ENCODE measurements around the gene FUCA2.

Gene FUCA2, protein sequence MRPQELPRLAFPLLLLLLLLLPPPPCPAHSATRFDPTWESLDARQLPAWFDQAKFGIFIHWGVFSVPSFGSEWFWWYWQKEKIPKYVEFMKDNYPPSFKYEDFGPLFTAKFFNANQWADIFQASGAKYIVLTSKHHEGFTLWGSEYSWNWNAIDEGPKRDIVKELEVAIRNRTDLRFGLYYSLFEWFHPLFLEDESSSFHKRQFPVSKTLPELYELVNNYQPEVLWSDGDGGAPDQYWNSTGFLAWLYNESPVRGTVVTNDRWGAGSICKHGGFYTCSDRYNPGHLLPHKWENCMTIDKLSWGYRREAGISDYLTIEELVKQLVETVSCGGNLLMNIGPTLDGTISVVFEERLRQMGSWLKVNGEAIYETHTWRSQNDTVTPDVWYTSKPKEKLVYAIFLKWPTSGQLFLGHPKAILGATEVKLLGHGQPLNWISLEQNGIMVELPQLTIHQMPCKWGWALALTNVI

GRCh38 chr6:143510991-143511891 lies at the start of gene FUCA2:
FUCA2 (minus strand) TSS chr6:143511720; CDS start chr6:143511634, 86 bp downstream.
- DNase-seq = peak; percentile 90

- DNase-seq = no peak
Measured at GRCh38 chr6:143561105-143561704, 49.7 kb upstream of the FUCA2 start.

DNA sequence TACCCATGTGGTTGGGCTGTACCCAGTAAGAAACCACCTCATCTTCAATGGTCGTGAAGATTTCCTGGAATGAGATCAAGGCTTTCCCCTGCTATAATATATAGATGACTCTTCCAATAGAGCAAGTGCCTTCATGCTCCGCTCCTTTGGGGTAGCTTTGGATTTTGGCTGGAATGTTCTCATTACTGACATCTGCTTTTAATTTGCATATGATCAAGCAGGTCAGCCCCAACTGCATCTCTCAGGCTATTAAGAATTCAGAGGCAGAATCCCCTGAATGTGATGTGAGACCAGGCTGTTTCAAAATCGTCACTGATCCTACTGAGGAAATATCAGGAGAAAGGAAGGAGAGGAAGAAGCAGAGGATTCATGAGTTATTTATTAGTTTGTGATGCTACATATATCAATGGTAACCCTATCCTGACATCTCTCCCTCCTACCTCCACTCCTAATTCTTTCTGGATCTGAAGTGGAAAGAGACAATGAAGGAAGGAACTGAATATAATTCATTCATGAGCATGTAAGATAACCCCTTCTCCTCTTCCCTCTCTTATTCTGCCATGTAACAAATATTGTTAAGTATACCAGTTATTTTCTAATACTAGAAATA lies 47.6 kb upstream of the FUCA2 start:
- DNase-seq = no peak

DNA sequence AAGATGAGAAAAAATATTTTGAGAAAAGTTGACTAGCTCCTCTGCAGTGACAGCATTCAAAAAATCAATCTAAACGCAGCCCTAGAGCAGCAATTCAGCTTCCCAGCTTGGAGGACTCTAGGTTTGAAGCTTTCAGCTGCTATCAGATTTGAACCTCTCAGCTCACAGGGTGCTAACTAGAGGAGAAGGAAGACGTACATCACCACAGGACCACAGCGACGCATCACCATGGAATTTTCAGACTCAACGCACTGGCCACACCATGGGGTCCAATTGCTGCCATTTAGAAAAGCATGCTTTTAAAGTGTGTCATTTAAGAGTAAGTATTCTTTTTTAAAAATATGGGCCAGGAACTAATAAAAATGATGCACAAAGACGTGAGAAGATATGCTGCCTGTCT lies 45.0 kb upstream of the FUCA2 start:
- no peak for DNase-seq

- no peak for DNase-seq
Measured at GRCh38 chr6:143555582-143555981, 44.1 kb upstream of the FUCA2 start.

DNA sequence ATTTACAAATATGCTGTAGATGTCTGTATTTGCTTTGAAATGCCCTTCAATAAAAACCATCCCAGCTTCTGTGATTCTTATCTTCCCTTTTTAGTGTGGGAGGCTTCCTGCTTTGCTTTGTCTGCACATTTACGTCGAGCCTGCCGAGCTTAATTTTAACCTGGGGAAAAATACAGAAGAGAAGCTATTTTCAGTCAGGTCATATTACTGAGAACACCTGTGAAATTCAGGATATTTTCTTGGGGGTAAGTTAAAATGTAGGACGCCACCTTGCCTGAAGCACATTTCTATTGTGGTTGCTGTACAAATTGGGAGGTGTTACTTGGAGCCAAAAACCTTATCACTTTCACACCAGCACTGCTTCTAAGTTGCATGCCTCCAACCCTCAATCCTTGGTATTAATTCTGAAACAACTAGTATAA lies 43.6 kb upstream of the FUCA2 start:
- no peak for DNase-seq

- no peak for DNase-seq
Measured at GRCh38 chr6:143553337-143553736, 41.8 kb upstream of the FUCA2 start.

GRCh38 chr6:143549949-143550268 lies 38.4 kb upstream of the FUCA2 start:
- DNase-seq = no peak

GRCh38 chr6:143549221-143549948 lies 37.9 kb upstream of the FUCA2 start:
- no peak for DNase-seq

DNA sequence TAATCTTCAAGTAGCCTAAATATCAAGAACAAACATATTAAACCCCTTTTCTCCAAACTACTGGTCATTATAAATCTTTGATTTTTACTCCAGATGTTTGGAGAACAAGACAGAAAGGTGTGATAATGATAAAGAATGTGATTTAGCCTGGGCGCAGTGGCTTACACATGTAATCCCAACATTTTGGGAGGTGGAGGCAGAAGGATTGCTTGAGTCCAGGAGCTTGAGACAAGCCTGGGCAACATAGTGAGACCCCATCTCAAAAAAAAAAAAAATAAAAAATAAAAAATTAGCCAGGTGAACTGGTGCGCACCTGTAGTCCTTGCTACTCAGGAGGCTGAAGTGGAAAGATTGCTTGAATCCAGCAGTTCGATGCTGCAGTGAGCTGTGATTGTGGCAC lies 35.1 kb upstream of the FUCA2 start:
- no peak for DNase-seq

DNA sequence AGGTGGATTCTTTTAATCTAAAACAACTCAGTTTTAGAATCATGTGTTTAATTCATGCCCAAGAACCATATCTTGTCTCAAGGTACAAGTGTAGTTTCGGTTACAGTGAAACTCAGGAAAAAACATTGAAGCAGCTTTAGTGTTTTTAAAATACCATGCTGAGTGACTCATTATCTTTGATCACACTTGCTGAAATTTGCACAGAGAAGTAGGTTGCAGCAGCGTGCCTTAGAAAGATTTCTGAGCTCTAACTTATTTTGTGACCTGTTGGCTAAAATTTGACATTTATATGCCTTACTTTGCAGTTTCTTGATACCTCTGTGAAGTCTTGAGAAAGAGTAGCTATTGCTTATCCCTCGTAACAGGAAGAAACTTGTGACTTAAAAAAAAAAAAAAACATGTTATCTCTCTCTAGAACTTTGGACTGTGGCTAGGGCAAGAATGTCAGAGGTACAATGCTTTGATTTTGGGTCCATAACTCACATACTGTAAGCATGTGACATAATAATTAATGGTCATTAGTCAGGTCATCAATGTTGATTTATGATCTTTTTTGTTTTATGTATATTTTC lies 34.5 kb upstream of the FUCA2 start:
- no peak for DNase-seq

DNA sequence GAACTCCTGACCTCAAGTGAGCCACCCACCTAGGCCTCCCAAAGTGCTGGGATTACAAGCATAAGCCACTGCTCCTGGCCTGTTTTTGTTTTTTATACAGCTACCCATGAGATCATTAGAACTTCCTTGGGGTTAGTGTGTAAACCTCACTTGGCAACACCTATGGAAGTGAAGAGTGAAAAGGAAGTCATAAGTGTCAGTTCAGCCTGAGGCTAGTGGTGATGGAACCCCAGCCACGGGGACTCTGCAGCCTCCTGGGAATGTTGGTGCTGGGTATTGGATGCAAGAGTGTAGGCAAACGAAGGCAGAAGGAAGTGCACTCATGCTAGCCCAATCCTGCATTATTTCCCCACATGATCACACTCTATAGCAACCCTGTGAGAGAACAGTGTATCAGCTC lies 33.6 kb upstream of the FUCA2 start:
- no peak for DNase-seq

DNA sequence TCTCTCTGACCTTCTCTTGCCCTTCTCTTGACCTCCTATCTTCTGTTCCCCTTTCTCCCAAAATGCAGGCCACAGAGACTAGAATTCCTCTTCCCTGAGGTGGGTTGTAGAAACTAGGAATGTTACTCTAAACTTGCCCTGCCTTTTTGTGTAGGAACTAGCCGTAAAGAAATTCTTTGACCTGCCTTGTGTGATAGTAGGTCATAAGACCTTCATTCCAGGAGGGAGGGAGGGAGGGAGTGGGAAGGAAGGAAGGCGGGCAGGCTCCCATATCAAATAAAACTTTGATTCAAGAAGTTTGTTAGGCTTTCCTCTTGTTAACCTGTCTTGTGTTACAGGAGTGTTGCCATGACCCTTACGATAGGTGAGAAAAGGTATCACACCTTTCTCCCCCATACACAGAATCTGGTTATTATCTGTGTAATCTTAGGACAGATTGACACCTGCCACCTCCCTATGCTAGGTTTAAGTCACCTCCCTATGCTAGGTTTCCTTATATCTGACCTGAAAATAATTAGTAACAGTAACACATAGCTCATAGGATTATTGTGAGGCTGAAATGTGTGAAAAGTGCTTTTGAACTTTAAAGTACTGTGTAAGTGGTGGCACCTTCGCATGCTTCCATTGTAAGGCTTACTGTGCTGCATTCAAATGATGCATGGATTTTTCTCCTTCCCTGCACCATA lies 32.6 kb upstream of the FUCA2 start:
- no peak for DNase-seq

- DNase-seq = no peak
Measured at GRCh38 chr6:143543435-143543834, 31.9 kb upstream of the FUCA2 start.

GRCh38 chr6:143542888-143543287 lies 31.4 kb upstream of the FUCA2 start:
- DNase-seq = no peak

DNA sequence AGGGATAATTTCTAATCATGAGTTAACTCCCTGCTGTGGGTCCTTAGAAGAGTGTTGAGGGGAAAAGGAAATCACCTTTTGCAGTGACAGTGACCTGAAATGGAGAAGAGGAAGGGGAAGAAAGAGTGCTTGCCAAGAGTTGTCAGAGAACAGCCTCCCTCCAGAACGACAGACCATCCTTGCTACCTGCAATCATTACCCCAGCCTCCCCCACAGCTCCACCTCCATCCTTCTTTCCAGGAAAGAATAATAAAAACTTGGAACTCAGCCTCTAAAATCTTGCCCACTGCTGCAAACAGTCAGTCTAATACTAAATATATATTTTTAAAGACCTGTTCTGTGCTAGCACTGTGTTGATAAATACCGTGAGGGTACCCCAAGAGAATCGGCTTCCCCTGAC lies 28.7 kb upstream of the FUCA2 start:
- no peak for DNase-seq

DNA sequence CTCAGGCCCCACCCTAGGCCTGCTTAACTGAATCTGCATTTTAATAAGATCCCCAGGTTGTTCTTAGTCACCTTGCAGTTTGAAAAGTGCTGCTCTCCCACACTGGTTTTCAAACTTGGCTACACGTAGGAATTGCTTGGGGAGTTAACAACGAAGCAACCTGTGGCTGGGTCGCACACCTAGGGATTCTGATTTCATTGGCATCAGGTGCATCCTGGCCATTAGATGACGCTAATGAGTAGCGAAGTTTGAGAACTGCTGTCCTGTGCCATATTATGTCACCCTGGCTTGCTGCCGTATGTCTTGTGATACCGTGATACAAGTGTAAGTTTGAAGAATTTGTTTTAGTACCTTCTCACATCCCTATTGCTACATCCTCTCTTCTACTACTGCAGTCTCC lies 28.2 kb upstream of the FUCA2 start:
- DNase-seq = no peak

DNA sequence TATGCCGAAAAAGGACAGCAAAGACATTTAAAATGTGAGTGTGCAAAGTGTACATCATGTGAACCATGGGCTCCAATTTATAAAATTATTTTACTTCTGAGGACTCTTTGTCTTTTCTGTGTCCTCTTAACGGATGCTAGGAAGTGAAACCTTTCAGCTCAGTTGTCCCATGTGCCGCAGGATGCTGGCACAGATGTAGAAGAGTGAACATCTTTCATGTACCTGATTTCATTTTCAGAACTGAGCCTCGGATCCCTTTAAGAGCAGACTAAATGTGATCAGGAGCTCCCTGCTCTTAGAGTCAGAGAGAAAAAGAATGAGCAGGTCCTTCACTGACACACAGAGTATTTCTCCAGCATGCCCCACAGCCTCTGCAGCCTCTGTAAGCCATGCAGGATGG lies 27.6 kb upstream of the FUCA2 start:
- DNase-seq = no peak

DNA sequence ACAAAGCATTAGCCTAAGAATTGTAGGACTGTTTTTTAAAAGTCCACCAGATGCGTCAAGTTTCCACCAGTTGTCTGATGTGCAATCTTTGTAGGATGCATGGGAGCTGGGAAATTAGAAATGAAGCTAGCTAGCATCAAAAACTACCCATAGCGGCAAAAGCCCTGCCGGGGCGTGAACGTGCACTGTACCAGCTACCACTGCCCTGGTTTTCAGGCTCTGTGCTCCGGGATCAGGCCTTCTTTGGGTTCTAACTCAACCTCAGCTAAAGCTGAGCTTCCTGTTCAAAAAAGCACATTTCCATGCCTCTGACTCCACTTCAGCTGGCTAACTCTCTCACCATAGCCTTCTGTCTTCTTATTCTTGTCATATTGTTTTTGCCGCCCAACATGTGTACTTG lies 26.9 kb upstream of the FUCA2 start:
- DNase-seq = no peak

DNA sequence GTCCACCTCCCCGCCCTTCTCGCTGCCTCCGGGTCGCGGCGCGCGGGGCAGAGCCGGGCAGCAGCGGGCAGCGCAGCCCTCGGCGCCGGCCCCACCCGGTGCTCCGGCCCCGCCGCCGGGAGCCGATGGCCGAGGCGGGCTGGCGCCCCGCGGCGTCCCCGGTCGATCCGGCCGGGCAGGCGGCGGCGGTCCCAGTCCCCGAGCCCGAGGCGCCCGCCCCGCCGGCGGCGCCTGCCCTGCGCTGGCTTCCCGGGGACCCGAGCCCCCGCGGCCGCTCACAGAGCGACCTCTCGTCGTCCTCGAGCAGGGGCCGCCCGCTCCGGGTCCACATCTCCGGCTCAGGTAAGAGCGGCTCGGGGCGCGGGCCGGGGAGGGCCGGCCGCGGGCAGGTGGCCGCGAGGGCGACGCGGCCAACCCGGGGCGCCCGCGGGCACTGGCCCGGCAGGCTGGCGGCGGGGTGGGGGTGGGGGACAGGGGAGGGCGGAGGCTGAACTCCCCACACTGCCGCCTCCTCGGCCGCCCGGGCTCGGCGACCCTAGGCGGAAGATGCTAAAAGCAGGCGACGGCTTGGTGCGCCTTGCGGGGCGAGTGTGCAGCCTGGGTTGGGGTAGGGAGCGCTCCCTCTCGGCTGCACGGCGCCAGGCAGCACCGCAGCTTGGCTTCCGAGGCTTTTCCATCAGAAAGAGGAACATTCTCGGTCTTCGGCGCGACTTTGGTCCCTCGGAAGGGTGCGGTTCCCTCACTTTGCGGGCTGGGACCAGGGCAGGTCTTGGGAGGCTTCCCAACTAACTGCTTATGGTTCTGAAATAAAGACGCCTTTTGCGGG lies 25.6 kb upstream of the FUCA2 start:
- peak; percentile 77 for DNase-seq

GRCh38 chr6:143536461-143536865 lies 24.9 kb upstream of the FUCA2 start:
- peak; percentile 64 for DNase-seq
